HG03103 (cell line): ENCODE data around the gene PRRT3.
A peak's percentile ranks its signal among the peaks of the same experiment; 100 is the strongest.

Source experiments
- ATAC-seq: cut with Tn5 transposase; IDR thresholded peaks from one replicate; pipeline ENCODE4 v1.9.1; 2021; ENCODE audit warnings: low read depth; ENCODE audit not compliant: unreplicated experiment

PRRT3 gene

GRCh38 chr3:9928158-9928557, 24.1 kb downstream of the PRRT3 start:
- no peak for ATAC-seq

GRCh38 chr3:9918261-9919038, 33.8 kb downstream of the PRRT3 start:
- no peak for ATAC-seq

GRCh38 chr3:9917820-9918219, 34.4 kb downstream of the PRRT3 start:
- ATAC-seq = no peak

- no peak for ATAC-seq
Observed at GRCh38 chr3:9916734-9917680, 35.2 kb downstream of the PRRT3 start, which contains the start of gene IL17RC. TSS of gene IL17RC (plus strand) at chr3:9917098. CDS start at chr3:9917316, 218 bp downstream.

GRCh38 chr3:9916346-9916733, 35.9 kb downstream of the PRRT3 start:
- ATAC-seq = no peak

- peak; percentile 29 for ATAC-seq
Observed at GRCh38 chr3:9915254-9916141, 36.7 kb downstream of the PRRT3 start.

GRCh38 chr3:9914559-9915253, 37.5 kb downstream of the PRRT3 start:
- peak; percentile 45 for ATAC-seq

GRCh38 chr3:9914011-9914410, 38.2 kb downstream of the PRRT3 start:
- ATAC-seq = no peak

- no peak for ATAC-seq
Observed at GRCh38 chr3:9913601-9914000, 38.6 kb downstream of the PRRT3 start.

GRCh38 chr3:9912294-9912935, 39.8 kb downstream of the PRRT3 start:
- ATAC-seq = no peak

GRCh38 chr3:9911863-9912262, 40.3 kb downstream of the PRRT3 start:
- ATAC-seq = no peak

- ATAC-seq = no peak
Observed at GRCh38 chr3:9909221-9910013, 42.8 kb downstream of the PRRT3 start.

GRCh38 chr3:9908286-9908685, 43.9 kb downstream of the PRRT3 start:
- ATAC-seq = no peak

GRCh38 chr3:9906480-9906879, 45.7 kb downstream of the PRRT3 start:
- no peak for ATAC-seq

- ATAC-seq = no peak
Observed at GRCh38 chr3:9903904-9904303, 48.3 kb downstream of the PRRT3 start.

GRCh38 chr3:9903238-9903624, 49.0 kb downstream of the PRRT3 start:
- no peak for ATAC-seq

- ATAC-seq = no peak
Observed at GRCh38 chr3:9902372-9903237, 49.6 kb downstream of the PRRT3 start, which contains the start of gene IL17RE. TSS of gene IL17RE (plus strand) at chr3:9902848. CDS start at chr3:9902933, 85 bp downstream.

GRCh38 chr3:9901967-9902366, 50.2 kb downstream of the PRRT3 start:
- no peak for ATAC-seq
